Transverse colon (tissue), 4 donors: ENCODE results near the gene GRAMD1B. TPM values are rescaled to one million over a fixed set of nuclear protein-coding genes. Genes with fewer than 3 reads are reported as not detected.

Experiments
- DNase-seq: peaks from one replicate; pipeline ENCODE4 v3.0.0-alpha.2; 2019
- H3K27ac ChIP-seq, 4 donors: fragments of 200-600 bp; sonication (generic); 2 replicates each; pipeline ENCODE4 v1.5.1; 2016 to 2018; ENCODE audit warnings: inconsistent platforms in 4 of 4
- H3K27me3 ChIP-seq: fragments of 200-600 bp; sonication (generic); 2 replicates; pipeline ENCODE4 v1.5.1; 2017; ENCODE audit warnings: inconsistent platforms
- H3K36me3 ChIP-seq, 4 donors: fragments of 200-600 bp; sonication (generic); 2 replicates each; pipeline ENCODE4 v1.5.1; 2017 to 2019; ENCODE audit warnings: inconsistent platforms in 4 of 4
- H3K4me1 ChIP-seq, 4 donors: fragments of 200-600 bp; sonication (generic); 2 replicates each; pipeline ENCODE4 v1.5.1; 2017 to 2020; ENCODE audit warnings: inconsistent platforms in 4 of 4
- H3K4me3 ChIP-seq, 4 donors: fragments of 200-600 bp; sonication (generic); 1 replicate in 1 of 4; 2 replicates in 3 of 4; pipeline versions ENCODE4 v1.5.1 to v1.6.1; 2017 to 2019; ENCODE audit warnings: inconsistent platforms in 4 of 4
- H3K9me3 ChIP-seq, 2 donors: fragments of 200-600 bp; sonication (generic); 2 replicates each; pipeline ENCODE4 v1.5.1; 2017 to 2019; ENCODE audit warnings: inconsistent platforms in 2 of 2
- EP300 ChIP-seq: sonication (generic); formaldehyde crosslinking; IDR thresholded peaks from one replicate; pipeline ENCODE4 v1.6.1; 2017; ENCODE audit warnings: antibody characterized with exemption, low read depth
- POLR2A ChIP-seq: fragments of 450-650 bp; IDR thresholded peaks from one replicate; pipeline ENCODE4 v1.6.1; 2016; ENCODE audit warnings: antibody characterized with exemption, mild to moderate bottlenecking, moderate library complexity
- POLR2AphosphoS5 ChIP-seq, 3 donors: sonication (generic); formaldehyde crosslinking; IDR thresholded peaks; one replicate each; pipeline ENCODE4 v1.6.1; 2016; ENCODE audit warnings: antibody characterized with exemption in 3 of 3
- WGBS, 2 donors: methylation state at CpG; one replicate each; pipeline ENCODE4 v1.1.5; 2018; ENCODE audit warnings: low coverage in 1 of 2; 5-methylcytosine and 5-hydroxymethylcytosine counted together
- in situ Hi-C, 4 donors: fragments of 200-750 bp; cut with MboI; loops; one replicate each; pipeline versions ENCODE4 v1.15.0 to v1.15.1; 2017; ENCODE audit warnings: low sequenced_read_pairs in 3 of 4, low pct_ligation_motif_present in 1 of 4, low pct_unique_long_range_greater_than_20kb in 1 of 4
- intact Hi-C: fragments of 100-400 bp; cut with DNase I; formaldehyde crosslinking; loops from one replicate; pipeline ENCODE4 v1.15.1; 2023; ENCODE audit warnings: low total_unique reads
- total RNA-seq, 4 donors: library from RNA; depleted of rRNA; stranded (reverse); fragments of >200 nt; gene quantifications; one replicate each; pipeline ENCODE4 v1.1.0, GENCODE V29; 2016
- TF ChIP-seq, protein P1 (sequence below), 5 experiments: fragments of 200-600 bp in 3 of 5; fragments of 450-650 bp in 2 of 5; sonication (generic) in 3 of 5; IDR thresholded peaks; 1 replicate in 2 of 5; 2 replicates in 3 of 5; pipeline ENCODE4 v1.5.1; 2016 to 2017; ENCODE audit warnings: antibody characterized with exemption in 5 of 5, inconsistent platforms in 3 of 5, mild to moderate bottlenecking in 2 of 5, moderate library complexity in 1 of 5

The GRAMD1B gene
- total RNA-seq, 4 donors from 2014 or later = 4.3 to 58.4 (median 9.9) TPM

- Histone ChIP-seq H3K4me1 (no peaks in the 10 kb centered on the region), H3K36me3 (no peaks in the 10 kb centered on the region), H3K9me3 (no peaks in the 10 kb centered on the region), H3K27ac (no peak overlapping the region), H3K27me3 (no peaks in the 10 kb centered on the region), H3K4me3 (no peak overlapping the region)
- WGBS, 2 donors = 90 to 100% methylated on average over 1 to 4 of the region's 4 CpGs
- intact Hi-C loops (no loop called here), in situ Hi-C loops (no loop called here)
- DNase-seq = no peak
- TF ChIP-seq POLR2A (no peak), POLR2AphosphoS5 (IDR thresholded peaks at IDR 0.05) (no peak), EP300 (no peak)
- TF ChIP-seq, protein P1, sequence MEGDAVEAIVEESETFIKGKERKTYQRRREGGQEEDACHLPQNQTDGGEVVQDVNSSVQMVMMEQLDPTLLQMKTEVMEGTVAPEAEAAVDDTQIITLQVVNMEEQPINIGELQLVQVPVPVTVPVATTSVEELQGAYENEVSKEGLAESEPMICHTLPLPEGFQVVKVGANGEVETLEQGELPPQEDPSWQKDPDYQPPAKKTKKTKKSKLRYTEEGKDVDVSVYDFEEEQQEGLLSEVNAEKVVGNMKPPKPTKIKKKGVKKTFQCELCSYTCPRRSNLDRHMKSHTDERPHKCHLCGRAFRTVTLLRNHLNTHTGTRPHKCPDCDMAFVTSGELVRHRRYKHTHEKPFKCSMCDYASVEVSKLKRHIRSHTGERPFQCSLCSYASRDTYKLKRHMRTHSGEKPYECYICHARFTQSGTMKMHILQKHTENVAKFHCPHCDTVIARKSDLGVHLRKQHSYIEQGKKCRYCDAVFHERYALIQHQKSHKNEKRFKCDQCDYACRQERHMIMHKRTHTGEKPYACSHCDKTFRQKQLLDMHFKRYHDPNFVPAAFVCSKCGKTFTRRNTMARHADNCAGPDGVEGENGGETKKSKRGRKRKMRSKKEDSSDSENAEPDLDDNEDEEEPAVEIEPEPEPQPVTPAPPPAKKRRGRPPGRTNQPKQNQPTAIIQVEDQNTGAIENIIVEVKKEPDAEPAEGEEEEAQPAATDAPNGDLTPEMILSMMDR (IDR thresholded peaks at IDR 0.05) = no peak
Measured at GRCh38 chr11:123548774-123549173, 118.7 kb downstream of the GRAMD1B start.

DNA sequence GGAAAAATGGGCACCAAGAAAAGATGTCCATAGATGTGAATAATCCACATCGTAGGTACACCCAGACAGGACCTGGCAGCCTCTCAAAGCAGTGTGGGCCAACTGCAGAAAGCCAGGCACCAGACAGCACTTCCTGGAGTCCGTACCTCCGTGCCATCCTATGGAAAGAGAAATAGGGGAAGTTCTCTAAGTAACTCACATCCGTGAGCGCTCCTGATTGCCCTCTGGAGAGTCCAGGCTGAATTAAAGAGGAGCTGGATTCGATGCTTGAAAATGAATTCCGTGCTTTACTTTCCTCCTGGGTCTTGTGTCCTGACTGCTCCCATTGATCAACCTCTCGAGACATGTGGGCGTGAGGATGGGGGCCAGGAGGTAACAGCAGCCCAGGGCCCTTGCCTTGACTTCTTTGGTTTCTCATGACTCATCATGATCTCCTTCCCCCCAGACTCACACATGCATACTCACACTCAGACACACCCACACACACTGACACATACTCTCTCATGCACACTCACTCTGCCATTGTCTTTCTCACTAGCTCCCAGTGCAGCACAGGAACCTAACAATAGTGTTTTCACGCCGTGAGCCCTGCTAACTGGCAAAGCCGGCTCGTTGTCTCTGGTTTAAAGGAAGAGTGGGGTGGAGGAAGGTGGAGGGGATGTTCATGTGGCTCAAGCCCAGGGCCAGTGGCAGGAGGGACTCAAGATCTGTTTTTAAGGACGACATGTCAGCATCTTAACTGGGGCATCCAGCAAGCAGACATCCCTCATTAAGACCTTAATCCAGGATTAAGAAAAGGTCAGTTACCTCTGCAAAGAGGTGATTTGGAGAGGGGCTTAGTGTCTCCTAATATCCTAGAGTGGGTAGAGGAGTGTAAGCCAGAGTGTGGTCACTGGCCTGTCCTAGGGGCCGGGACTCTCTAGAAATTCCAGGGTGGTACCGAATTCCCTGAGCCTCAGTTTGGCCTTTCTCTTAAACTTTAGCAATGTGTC lies 120.2 kb downstream of the GRAMD1B start:
- TF ChIP-seq POLR2A = no peak
- TF ChIP-seq POLR2AphosphoS5 (IDR thresholded peaks at IDR 0.05) = no peak
- TF ChIP-seq, protein P1 (IDR thresholded peaks at IDR 0.05) = no peak
- no peak for TF ChIP-seq EP300
- Histone ChIP-seq H3K4me1 (no peaks in the 10 kb centered on the region), H3K27me3 (no peaks in the 10 kb centered on the region), H3K4me3 (no peak overlapping the region), H3K9me3 (no peaks in the 10 kb centered on the region), H3K27ac (no peak overlapping the region), H3K36me3 (no peaks in the 10 kb centered on the region)
- no peak for DNase-seq
- in situ Hi-C loops (no loop called here), intact Hi-C loops (no loop called here)
- 82 to 100% methylated on average over 1 to 16 of the region's 16 CpGs for WGBS, 2 donors

GRCh38 chr11:123551079-123551478 lies 121.0 kb downstream of the GRAMD1B start:
- in situ Hi-C loops = no loop called here
- DNase-seq = no peak
- Histone ChIP-seq H3K27me3 (no peaks in the 10 kb centered on the region), H3K9me3 (no peaks in the 10 kb centered on the region), H3K36me3 (no peaks in the 10 kb centered on the region), H3K4me3 (no peak overlapping the region), H3K4me1 (no peaks in the 10 kb centered on the region), H3K27ac (no peak overlapping the region)
- intact Hi-C loops = no loop called here
- TF ChIP-seq POLR2AphosphoS5 (IDR thresholded peaks at IDR 0.05) (no peak), POLR2A (no peak), EP300 (no peak)
- TF ChIP-seq, protein P1 (IDR thresholded peaks at IDR 0.05) = no peak
- WGBS, 2 donors = 71 to 83% methylated on average over 1 to 6 of the region's 6 CpGs

DNA sequence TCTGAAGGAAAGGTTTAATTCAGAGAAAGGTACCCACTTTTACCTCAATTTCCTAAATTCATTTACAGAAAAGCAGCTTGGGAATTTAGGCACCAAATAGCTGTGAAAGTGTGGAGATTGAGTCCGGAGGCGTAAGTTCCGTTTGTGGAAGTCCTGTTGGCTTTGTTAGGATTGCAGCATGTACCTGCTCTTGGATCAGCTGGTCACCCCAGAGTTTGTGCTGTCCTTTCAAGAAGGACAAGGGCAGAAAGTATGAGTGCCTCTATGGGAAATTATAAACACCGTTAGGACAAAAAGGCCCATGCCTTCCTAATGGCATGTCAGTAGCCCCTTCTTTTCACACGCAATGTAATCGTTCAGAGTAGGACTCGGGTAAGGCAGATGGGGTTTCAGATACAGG lies 126.6 kb downstream of the GRAMD1B start:
- TF ChIP-seq EP300 (no peak), POLR2AphosphoS5 (IDR thresholded peaks at IDR 0.05) (no peak), POLR2A (no peak)
- TF ChIP-seq, protein P1 (IDR thresholded peaks at IDR 0.05) = no peak
- Histone ChIP-seq H3K27me3 (peaks cover 7% of the 10 kb centered on the region), H3K27ac (no peak overlapping the region), H3K9me3 (no peaks in the 10 kb centered on the region), H3K36me3 (no peaks in the 10 kb centered on the region), H3K4me3 (no peak overlapping the region), H3K4me1 (peaks cover 0 to 15% (median 2%) of the 10 kb centered on the region in 4 donors)
- DNase-seq = no peak
- intact Hi-C loops (no loop called here), in situ Hi-C loops (no loop called here)
- WGBS, 2 donors = 90 to 91% methylated on average over 2 to 7 of the region's 7 CpGs
